ENCODE results near the gene ZSCAN4. TPM values are rescaled to one million over a fixed set of nuclear protein-coding genes. Genes with fewer than 3 reads are reported as not detected.

Gene ZSCAN4
- total RNA-seq, 1 experiment from 2014 or later, result not detected

- no peak overlapping the region for H3K27ac ChIP-seq (ENCODE audit: insufficient read length, low read depth, low read length)
- no peaks in the 10 kb centered on the region for H3K27me3 ChIP-seq (ENCODE audit: insufficient read depth, low read length)
- no peak overlapping the region for H4K8ac ChIP-seq (replicated peaks; ENCODE audit: insufficient read length, low read depth, low read length)
- no CpG with 5 or more reads among the region's 6 CpGs for WGBS (ENCODE audit: extremely low coverage, insufficient read length, low lambda C conversion rate)
- peaks cover 0 to 10% of the 10 kb centered on the region in 2 experiments; a peak in 4 of 5 replicates for H3K9me3 Mint-ChIP-seq
- no peak overlapping the region for H2BK12ac ChIP-seq (ENCODE audit: insufficient read length, low read depth, low read length)
- peaks cover 22% of the 10 kb centered on the region for H3K27me3 Mint-ChIP-seq (ENCODE audit: low read depth)
- H2BK15ac ChIP-seq (ENCODE audit: low read depth, low read length), result no peak overlapping the region
- no peak for TF ChIP-seq CTCF (conservative IDR thresholded peaks at IDR 0.05)
- H3K9me3 ChIP-seq (ENCODE audit: control insufficient read depth, low read depth, low read length), result no peaks in the 10 kb centered on the region
- no peak overlapping the region for H3K9ac ChIP-seq (ENCODE audit: extremely low read depth, insufficient read length, low read length)
- H3K79me1 ChIP-seq (ENCODE audit: insufficient read depth, low read depth, low read length, poor library complexity, severe bottlenecking), result no peaks in the 10 kb centered on the region
- no peak overlapping the region for H2AFZ ChIP-seq (ENCODE audit: low read length)
- H3K36me3 Mint-ChIP-seq (ENCODE audit: insufficient read depth in 1 of 3, low read depth in 3 of 3), result peaks cover 0 to 2% (median under 1%) of the 10 kb centered on the region in 3 experiments; a peak in 4 of 7 replicates
- H3K4me2 ChIP-seq (ENCODE audit: insufficient read depth, insufficient read length, low read length), result no peak overlapping the region
- H3K23ac ChIP-seq (ENCODE audit: insufficient read length, low read depth, low read length), result no peak overlapping the region
- no peak overlapping the region for H2BK20ac ChIP-seq (ENCODE audit: low read depth, low read length, poor library complexity, severe bottlenecking)
- peaks cover 5 to 6% of the 10 kb centered on the region in 2 experiments; a peak in 3 of 4 replicates for H3K4me1 Mint-ChIP-seq
- H3K18ac ChIP-seq (ENCODE audit: insufficient read length, low read depth, low read length), result no peak overlapping the region
- H2BK120ac ChIP-seq (ENCODE audit: low read depth, low read length, poor library complexity, severe bottlenecking), result no peak overlapping the region
- no peak overlapping the region for H4K5ac ChIP-seq (ENCODE audit: insufficient read length, low read depth, low read length)
- H3K23me2 ChIP-seq (ENCODE audit: insufficient read length, low read depth, low read length, poor library complexity, severe bottlenecking), result no peaks in the 10 kb centered on the region
- DNase-seq, result no peak
- H3K4me1 ChIP-seq (ENCODE audit: insufficient read depth, low read length), result peaks cover 4% of the 10 kb centered on the region; the same call in 1 of the 2 replicates
- H4K91ac ChIP-seq (ENCODE audit: insufficient read length, low read depth, low read length), result no peak overlapping the region
- no peak overlapping the region for H2AK5ac ChIP-seq (ENCODE audit: insufficient read length, low read length)
- H3K4me3 Mint-ChIP-seq, result no peak overlapping the region
- no peak overlapping the region for H3T11ph ChIP-seq (ENCODE audit: low read length)
- H3K56ac ChIP-seq (ENCODE audit: insufficient read length, low read depth, low read length), result no peak overlapping the region
- H4K20me1 ChIP-seq (ENCODE audit: control insufficient read depth, insufficient read depth, insufficient read length), result no peaks in the 10 kb centered on the region
- H3K79me2 ChIP-seq (ENCODE audit: insufficient read depth, low read length), result no peaks in the 10 kb centered on the region
- no peak overlapping the region for H3K14ac ChIP-seq (ENCODE audit: insufficient read depth, low read length)
- H3K4ac ChIP-seq (ENCODE audit: low read depth, low read length), result no peak overlapping the region
- H3K27ac Mint-ChIP-seq, result no peak overlapping the region
- H2BK5ac ChIP-seq (ENCODE audit: insufficient read length, low read length), result no peak overlapping the region
Measured at GRCh38 chr19:57648331-57649003, 20.3 kb upstream of the ZSCAN4 start.

Measured in H9 (cell line).